GM12873 (cell line): ENCODE results near the gene ASTN1.

Experiments used
- TF ChIP-seq, protein P1 (sequence below): IDR thresholded peaks from 2 replicates; pipeline ENCODE4 v1.5.1; 2012; ENCODE audit warnings: low read depth, mild to moderate bottlenecking, moderate library complexity, low read length, control low read depth; ENCODE audit not compliant: insufficient read depth; ENCODE audit errors: missing control alignments

The ASTN1 gene

DNA sequence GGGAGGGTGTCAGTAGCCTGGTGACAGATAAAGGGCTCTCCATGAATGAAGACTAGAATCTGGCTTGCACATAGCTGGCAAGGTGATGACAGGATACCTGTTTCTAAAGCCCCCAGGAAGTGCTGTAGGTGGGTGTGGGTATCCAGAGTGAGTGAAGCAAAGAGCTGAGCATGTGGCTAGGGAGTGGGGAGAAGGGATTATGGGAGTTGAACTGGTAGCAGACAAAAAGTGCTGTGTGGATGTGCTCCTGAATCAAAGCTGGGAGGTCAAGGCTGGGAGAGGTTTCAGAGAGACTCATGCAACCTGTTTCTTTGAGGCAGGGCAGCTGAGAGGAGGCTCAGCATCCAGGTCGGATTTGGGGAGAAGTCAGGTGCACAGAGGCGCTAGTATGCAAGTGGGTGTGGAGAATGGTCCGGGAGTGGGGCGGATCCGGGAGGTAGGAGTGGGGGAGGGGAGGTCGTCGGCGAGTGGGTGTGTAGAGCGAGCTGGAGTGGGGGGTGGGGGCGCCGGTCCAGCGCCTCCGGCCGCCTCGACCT lies 600 bp downstream of the ASTN1 start:
- TF ChIP-seq, protein P1, sequence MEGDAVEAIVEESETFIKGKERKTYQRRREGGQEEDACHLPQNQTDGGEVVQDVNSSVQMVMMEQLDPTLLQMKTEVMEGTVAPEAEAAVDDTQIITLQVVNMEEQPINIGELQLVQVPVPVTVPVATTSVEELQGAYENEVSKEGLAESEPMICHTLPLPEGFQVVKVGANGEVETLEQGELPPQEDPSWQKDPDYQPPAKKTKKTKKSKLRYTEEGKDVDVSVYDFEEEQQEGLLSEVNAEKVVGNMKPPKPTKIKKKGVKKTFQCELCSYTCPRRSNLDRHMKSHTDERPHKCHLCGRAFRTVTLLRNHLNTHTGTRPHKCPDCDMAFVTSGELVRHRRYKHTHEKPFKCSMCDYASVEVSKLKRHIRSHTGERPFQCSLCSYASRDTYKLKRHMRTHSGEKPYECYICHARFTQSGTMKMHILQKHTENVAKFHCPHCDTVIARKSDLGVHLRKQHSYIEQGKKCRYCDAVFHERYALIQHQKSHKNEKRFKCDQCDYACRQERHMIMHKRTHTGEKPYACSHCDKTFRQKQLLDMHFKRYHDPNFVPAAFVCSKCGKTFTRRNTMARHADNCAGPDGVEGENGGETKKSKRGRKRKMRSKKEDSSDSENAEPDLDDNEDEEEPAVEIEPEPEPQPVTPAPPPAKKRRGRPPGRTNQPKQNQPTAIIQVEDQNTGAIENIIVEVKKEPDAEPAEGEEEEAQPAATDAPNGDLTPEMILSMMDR: no peak

GRCh38 chr1:177162243-177162642 lies 2.3 kb downstream of the ASTN1 start:
- TF ChIP-seq, protein P1: no peak

- TF ChIP-seq, protein P1: no peak
These were observed 18.0 kb downstream of the ASTN1 start for GRCh38 chr1:177146499-177146898.

GRCh38 chr1:177145106-177146070 lies 19.1 kb downstream of the ASTN1 start:
- TF ChIP-seq, protein P1: no peak

- TF ChIP-seq, protein P1: no peak
These were observed 21.7 kb downstream of the ASTN1 start for GRCh38 chr1:177142791-177143271.

- TF ChIP-seq, protein P1: no peak
These were observed 22.5 kb downstream of the ASTN1 start for GRCh38 chr1:177142010-177142409.

DNA sequence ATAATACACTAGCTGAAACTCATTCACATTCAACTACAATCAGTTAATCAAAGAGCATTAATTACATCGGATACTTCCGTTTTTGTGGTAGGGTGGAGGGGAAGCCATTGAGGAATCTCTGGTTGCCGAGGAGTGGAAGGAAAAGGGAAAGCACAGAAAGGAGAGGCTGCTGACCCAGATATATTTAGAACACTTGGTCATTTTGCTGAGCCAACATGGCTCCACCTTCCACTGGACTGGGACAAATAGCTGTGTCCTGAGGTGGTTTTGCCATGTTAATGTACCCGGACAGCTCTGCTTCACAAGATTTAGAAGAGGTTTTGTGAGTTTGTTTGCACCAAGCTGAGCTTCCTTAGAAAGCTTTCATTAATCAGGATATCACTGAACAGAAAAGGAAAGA lies 26.2 kb downstream of the ASTN1 start:
- TF ChIP-seq, protein P1: no peak
